HepG2 (cell line): Measurements from ENCODE around the gene CCDC57. TPM values are rescaled to one million over a fixed set of nuclear protein-coding genes. Genes with fewer than 3 reads are reported as not detected.
A peak's percentile ranks its signal among the peaks of the same experiment; 100 is the strongest.

Experiments
- AHR ChIP-seq: IDR thresholded peaks from 2 replicates; pipeline ENCODE4 v1.6.1; 2018; ENCODE audit warnings: missing genetic modification reagents, missing compliant biosample characterization
- DR1 ChIP-seq: sonication (generic); formaldehyde crosslinking; IDR thresholded peaks from 2 replicates; pipeline ENCODE4 v1.8.0; 2021; ENCODE audit warnings: mild to moderate bottlenecking, missing genetic modification reagents, inconsistent platforms
- HNRNPK ChIP-seq: fragments of 200-400 bp; formaldehyde crosslinking; IDR thresholded peaks from 2 replicates; pipeline ENCODE4 v1.6.1; 2018; ENCODE audit warnings: low read length, low read depth, moderate library complexity, mild to moderate bottlenecking; ENCODE audit not compliant: poor library complexity, severe bottlenecking
- MAFF ChIP-seq: IDR thresholded peaks from 2 replicates; pipeline ENCODE4 v1.6.1; 2011; ENCODE audit warnings: low read depth, low read length, improper control_type of control experiment
- MIXL1 ChIP-seq: IDR thresholded peaks from 2 replicates; pipeline ENCODE4 v1.6.1; 2016
- MYNN ChIP-seq: sonication (generic); formaldehyde crosslinking; IDR thresholded peaks from 2 replicates; pipeline ENCODE4 v1.4.0; 2020; ENCODE audit warnings: mild to moderate bottlenecking, low read depth, missing genetic modification reagents
- NR2C2 ChIP-seq: sonication (generic); formaldehyde crosslinking; IDR thresholded peaks from 2 replicates; pipeline ENCODE4 v1.4.0; 2020; ENCODE audit warnings: missing genetic modification reagents, mild to moderate bottlenecking, moderate library complexity, borderline replicate concordance
- POGK ChIP-seq: sonication (generic); formaldehyde crosslinking; conservative IDR thresholded peaks from 2 replicates; pipeline ENCODE4 v1.8.0; 2022; ENCODE audit warnings: mild to moderate bottlenecking, moderate library complexity, missing genetic modification reagents
- RBAK ChIP-seq: sonication (generic); formaldehyde crosslinking; IDR thresholded peaks from 2 replicates; pipeline ENCODE4 v1.5.1; 2020; ENCODE audit warnings: mild to moderate bottlenecking, missing genetic modification reagents
- SIN3A ChIP-seq: IDR thresholded peaks from 2 replicates; pipeline ENCODE4 v1.6.1; 2011; ENCODE audit warnings: low read depth, mild to moderate bottlenecking, control low read depth, low read length, borderline replicate concordance
- SNRNP70 ChIP-seq: fragments of 200-400 bp; formaldehyde crosslinking; IDR thresholded peaks from 2 replicates; pipeline ENCODE4 v1.6.1; 2017; ENCODE audit warnings: mild to moderate bottlenecking, low read depth, low read length, moderate library complexity
- SP5 ChIP-seq: IDR thresholded peaks from 2 replicates; pipeline ENCODE4 v1.6.1; 2016; ENCODE audit warnings: low read depth, borderline replicate concordance
- ZFAT ChIP-seq: sonication (generic); formaldehyde crosslinking; conservative IDR thresholded peaks from 2 replicates; pipeline ENCODE4 v1.8.1; 2023; ENCODE audit warnings: missing genetic modification reagents, inconsistent platforms
- ZNF10 ChIP-seq: sonication (generic); formaldehyde crosslinking; IDR thresholded peaks from 2 replicates; pipeline ENCODE4 v1.4.0; 2020; ENCODE audit warnings: mild to moderate bottlenecking, low read depth, missing genetic modification reagents, borderline replicate concordance
- ZNF30 ChIP-seq: sonication (generic); formaldehyde crosslinking; IDR thresholded peaks from 2 replicates; pipeline ENCODE4 v1.5.0; 2020; ENCODE audit warnings: mild to moderate bottlenecking, missing genetic modification reagents
- ZNF33A ChIP-seq: sonication (generic); formaldehyde crosslinking; IDR thresholded peaks from 2 replicates; pipeline ENCODE4 v1.5.1; 2020; ENCODE audit warnings: missing genetic modification reagents, mild to moderate bottlenecking, moderate library complexity, borderline replicate concordance
- ZNF343 ChIP-seq: sonication (generic); formaldehyde crosslinking; IDR thresholded peaks from 2 replicates; pipeline ENCODE4 v1.4.0; 2020; ENCODE audit warnings: mild to moderate bottlenecking, missing genetic modification reagents
- ZNF407 ChIP-seq: sonication (generic); formaldehyde crosslinking; IDR thresholded peaks from one replicate; pipeline ENCODE4 v1.5.1; 2020; ENCODE audit warnings: mild to moderate bottlenecking, missing genetic modification reagents; ENCODE audit errors: not compliant biosample characterization
- ZNF549 ChIP-seq: sonication (generic); formaldehyde crosslinking; IDR thresholded peaks from 2 replicates; pipeline ENCODE4 v1.5.0; 2020; ENCODE audit warnings: missing genetic modification reagents
- ZNF775 ChIP-seq: sonication (generic); formaldehyde crosslinking; IDR thresholded peaks from 2 replicates; pipeline ENCODE4 v1.4.0; 2020; ENCODE audit warnings: missing genetic modification reagents, mild to moderate bottlenecking, moderate library complexity, borderline replicate concordance
- polyA plus RNA-seq, 8 experiments: library from polyadenylated mRNA; depleted of rRNA in 3 of 8; stranded (reverse) in 7 of 8; unstranded in 1 of 8; fragments of >200 nt; fragmentation: Illumina TruSeq in 4 of 8; extraction: Trizol in 4 of 8; gene quantifications; 2 replicates each; pipeline versions ENCODE4 v1.2.1 to v1.2.3, GENCODE V29; 2011 to 2016; ENCODE audit warnings: low read depth in 4 of 8, missing spikeins in 1 of 8, mixed read lengths in 1 of 8; ENCODE audit not compliant: insufficient read depth in 1 of 8
- total RNA-seq, 5 experiments: library from RNA; depleted of rRNA; stranded (reverse); fragments of >200 nt; fragmentation: Illumina TruSeq; extraction: Trizol; gene quantifications; 2 replicates each; pipeline ENCODE4 v1.2.3, GENCODE V29; 2016; ENCODE audit warnings: low read depth in 1 of 5

CCDC57 gene
- total and polyA plus RNA-seq, 2 of the 13 experiments (the other 11 are each of a cell fraction or from before 2014, with no cell fraction given), result 59.3 to 59.9 TPM

DNA sequence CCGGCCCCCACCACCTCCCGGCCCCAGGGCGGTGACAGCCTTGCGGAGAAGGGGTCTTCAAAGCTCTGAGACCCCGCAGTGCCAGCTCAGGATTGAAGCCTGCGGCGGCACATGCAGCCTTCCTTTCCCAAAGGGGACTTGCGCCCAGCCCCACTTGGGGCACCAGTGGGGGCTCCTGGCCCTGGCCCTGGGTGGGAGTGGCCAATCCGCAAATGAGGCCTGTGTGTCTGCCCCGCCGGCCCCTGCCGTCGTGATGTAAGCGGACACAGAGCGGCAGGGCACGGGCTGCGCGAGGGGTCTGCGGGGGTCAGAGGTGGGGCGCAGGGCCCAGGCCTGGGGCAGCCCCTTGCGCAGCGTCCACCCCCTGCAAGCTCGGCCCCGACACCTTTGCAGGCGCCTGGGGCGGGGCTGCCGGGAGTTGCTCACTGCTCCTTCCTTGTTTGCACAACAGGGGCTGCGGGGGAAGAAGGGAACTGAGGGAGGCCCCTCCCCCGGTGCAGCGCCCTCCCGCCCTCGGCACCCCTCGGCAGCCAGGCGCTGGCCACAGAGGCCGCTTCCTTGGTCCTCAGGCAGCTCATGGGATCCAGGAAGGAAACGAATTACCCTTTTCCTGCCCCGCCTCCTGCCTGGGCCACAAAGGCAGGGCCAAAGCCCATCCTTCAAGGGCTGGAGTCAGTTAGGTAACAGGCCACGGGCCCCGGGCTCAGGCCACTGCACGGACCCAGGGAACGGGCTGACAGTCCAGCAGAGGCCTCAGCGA, 19.1 kb upstream of the CCDC57 start (continued):
- peak; percentile 36; the same call in 1 of the 2 replicates for TF ChIP-seq DR1 (CRISPR knock-in tag)
- TF ChIP-seq ZFAT (CRISPR knock-in tag), result no peak; the same call in 1 of the 2 replicates
- TF ChIP-seq HNRNPK, result peak; percentile 4
- TF ChIP-seq ZNF30, result no peak; the same call in 1 of the 2 replicates
- TF ChIP-seq SNRNP70, result no peak
- no peak for TF ChIP-seq ZNF407
- no peak for TF ChIP-seq AHR
- 0 out of 2 replicates have a peak, but pooled peaks have one; percentile 12 for TF ChIP-seq ZNF549
- peak; percentile 86 for TF ChIP-seq MYNN (CRISPR knock-in tag)
- peak; percentile 99 for TF ChIP-seq ZNF343
- TF ChIP-seq ZNF775 (CRISPR knock-in tag), result no peak
- TF ChIP-seq NR2C2, result peak; percentile 79
- TF ChIP-seq ZNF10 (CRISPR knock-in tag), result no peak
- TF ChIP-seq MAFF, result no peak
- peak; percentile 60 for TF ChIP-seq SIN3A
- TF ChIP-seq MIXL1, result no peak; the same call in none of the 2 replicates
- no peak for TF ChIP-seq ZNF33A (CRISPR knock-in tag)
- TF ChIP-seq SP5 (CRISPR knock-in tag), result peak; percentile 98
- peak; percentile 71; the same call in 1 of the 2 replicates for TF ChIP-seq POGK (CRISPR knock-in tag)
- no peak for TF ChIP-seq RBAK (CRISPR knock-in tag)
